MM.1S (cell line): Measurements from ENCODE around the gene DAPP1.
A peak's percentile ranks its signal among the peaks of the same experiment; 100 is the strongest.
"Not testable (repeated sequence)": the region's sequence is repeated elsewhere in the genome, so short reads cannot be mapped to it uniquely, and the experiment has no call there.

Experiments
- DNase-seq: peaks from one replicate; pipeline ENCODE4 v3.0.0-alpha.2; 2015
- H2AFZ ChIP-seq: fragments of 300-600 bp; sonication (generic); 2 replicates; pipeline ENCODE4 v1.6.0; 2016; ENCODE audit warnings: antibody characterized with exemption, low read length
- H3F3A ChIP-seq: fragments of 300-600 bp; sonication (generic); 2 replicates; pipeline ENCODE4 v1.6.1; 2016; ENCODE audit warnings: mild to moderate bottlenecking, antibody characterized with exemption, low read length, moderate library complexity, mixed read lengths; ENCODE audit not compliant: insufficient read depth
- H3K27ac ChIP-seq: fragments of 300-600 bp; sonication (generic); 2 replicates; pipeline ENCODE4 v1.5.1; 2016; ENCODE audit warnings: mild to moderate bottlenecking, low read length
- H3K27me3 ChIP-seq: fragments of 300-600 bp; sonication (generic); replicated peaks from 2 replicates; pipeline ENCODE4 v1.6.0; 2016; ENCODE audit warnings: low read length; ENCODE audit not compliant: insufficient read depth
- H3K36me3 ChIP-seq: fragments of 300-600 bp; sonication (generic); replicated peaks from 2 replicates; pipeline ENCODE4 v1.6.1; 2016; ENCODE audit warnings: mild to moderate bottlenecking, low read length, mixed read lengths; ENCODE audit not compliant: insufficient read depth
- H3K4me1 ChIP-seq: fragments of 300-600 bp; sonication (generic); 2 replicates; pipeline ENCODE4 v1.6.1; 2016; ENCODE audit warnings: low read length, mixed read lengths
- H3K4me2 ChIP-seq: fragments of 300-600 bp; sonication (generic); 2 replicates; pipeline ENCODE4 v1.6.0; 2016; ENCODE audit warnings: low read depth, low read length
- H3K4me3 ChIP-seq: fragments of 300-600 bp; sonication (generic); 2 replicates; pipeline ENCODE4 v1.5.1; 2016; ENCODE audit warnings: low read length, mixed read lengths
- H3K79me2 ChIP-seq: fragments of 300-600 bp; sonication (generic); 2 replicates; pipeline ENCODE4 v1.6.1; 2016; ENCODE audit warnings: mixed run types, low read length, mixed read lengths
- H3K9ac ChIP-seq: fragments of 300-600 bp; sonication (generic); 2 replicates; pipeline ENCODE4 v1.6.1; 2016; ENCODE audit warnings: low read length, mixed read lengths
- H3K9me2 ChIP-seq: fragments of 300-600 bp; sonication (generic); replicated peaks from 2 replicates; pipeline ENCODE4 v1.6.1; 2016; ENCODE audit warnings: mild to moderate bottlenecking, low read length, mixed read lengths; ENCODE audit not compliant: insufficient read depth
- H3K9me3 ChIP-seq: fragments of 300-600 bp; sonication (generic); replicated peaks from 2 replicates; pipeline ENCODE4 v1.6.1; 2016; ENCODE audit warnings: mild to moderate bottlenecking, low read length, mixed read lengths; ENCODE audit not compliant: insufficient read depth
- H4K20me1 ChIP-seq: fragments of 300-600 bp; sonication (generic); 2 replicates; pipeline ENCODE4 v1.6.1; 2016; ENCODE audit warnings: mild to moderate bottlenecking, low read length, moderate library complexity, mixed read lengths; ENCODE audit not compliant: insufficient read depth
- CTCF ChIP-seq: fragments of 300-600 bp; sonication (generic); IDR thresholded peaks from 2 replicates; pipeline ENCODE4 v1.5.1; 2016; ENCODE audit warnings: antibody characterized with exemption, low read length, mixed read lengths
- EZH2 ChIP-seq: fragments of 300-600 bp; sonication (generic); optimal IDR thresholded peaks from 2 replicates; pipeline ENCODE3; 2017; ENCODE audit warnings: low read depth, mild to moderate bottlenecking, antibody characterized with exemption, low read length, mixed read lengths
- EZH2phosphoT487 ChIP-seq: fragments of 300-600 bp; sonication (generic); IDR thresholded peaks from 2 replicates; pipeline ENCODE4 v1.6.1; 2018; ENCODE audit warnings: antibody characterized with exemption, low read length

Gene DAPP1, protein sequence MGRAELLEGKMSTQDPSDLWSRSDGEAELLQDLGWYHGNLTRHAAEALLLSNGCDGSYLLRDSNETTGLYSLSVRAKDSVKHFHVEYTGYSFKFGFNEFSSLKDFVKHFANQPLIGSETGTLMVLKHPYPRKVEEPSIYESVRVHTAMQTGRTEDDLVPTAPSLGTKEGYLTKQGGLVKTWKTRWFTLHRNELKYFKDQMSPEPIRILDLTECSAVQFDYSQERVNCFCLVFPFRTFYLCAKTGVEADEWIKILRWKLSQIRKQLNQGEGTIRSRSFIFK

GRCh38 chr4:99816545-99817308, at the start of gene DAPP1:
TSS of gene DAPP1 (plus strand) at chr4:99816827. CDS start at chr4:99816914, 87 bp downstream.
- peak within 1 kb of the TSS; percentile 88 for H3K4me2 ChIP-seq
- H3K27ac ChIP-seq, result peak within 1 kb of the TSS; percentile 92
- no peaks in the 10 kb centered on the region for H4K20me1 ChIP-seq
- no peak for TF ChIP-seq CTCF
- no peak for TF ChIP-seq EZH2
- TF ChIP-seq EZH2phosphoT487, result no peak
- H3F3A ChIP-seq, result peaks cover 29% of the 10 kb centered on the region
- H3K27me3 ChIP-seq, result no peaks in the 10 kb centered on the region
- peak within 1 kb of the TSS; percentile 91 for H3K9ac ChIP-seq
- no peaks in the 10 kb centered on the region for H3K36me3 ChIP-seq
- DNase-seq, result peak; percentile 98
- no peaks in the 10 kb centered on the region for H3K9me2 ChIP-seq
- no peaks in the 10 kb centered on the region for H3K9me3 ChIP-seq
- H3K4me1 ChIP-seq, result peaks cover 56% of the 10 kb centered on the region
- peak within 1 kb of the TSS; percentile 84 for H3K4me3 ChIP-seq
- H3K79me2 ChIP-seq, result peaks cover 50% of the 10 kb centered on the region
- H2AFZ ChIP-seq, result peak within 1 kb of the TSS; percentile 44

- not testable (repeated sequence) for H3K9ac ChIP-seq, H2AFZ ChIP-seq, H3K9me2 ChIP-seq, H3K27me3 ChIP-seq, H3K4me1 ChIP-seq, H3K4me2 ChIP-seq, H3K9me3 ChIP-seq, H3K36me3 ChIP-seq, H3F3A ChIP-seq, DNase-seq, H3K4me3 ChIP-seq, H4K20me1 ChIP-seq, H3K79me2 ChIP-seq, H3K27ac ChIP-seq
Observed at GRCh38 chr4:99770842-99771241, 45.8 kb upstream of the DAPP1 start.

DNA sequence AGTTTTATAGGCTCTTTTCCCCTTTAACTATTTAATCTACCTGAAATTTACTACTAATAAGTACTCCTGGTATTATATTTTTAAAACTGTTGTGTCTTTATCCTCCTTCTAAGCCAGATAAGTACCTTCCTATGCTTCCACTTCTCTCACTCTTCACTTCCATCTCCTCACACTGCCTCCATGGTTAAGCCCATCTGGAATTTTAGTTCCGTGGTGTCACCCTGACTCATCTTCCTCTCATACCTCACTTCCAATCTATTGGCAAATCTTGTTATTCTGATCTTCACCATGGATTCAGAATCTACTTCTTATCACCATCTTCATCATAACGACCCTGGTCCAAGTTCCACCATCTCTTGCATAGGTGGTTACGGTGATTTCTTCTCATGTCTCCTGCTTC, 32.7 kb upstream of the DAPP1 start:
- no peaks in the 10 kb centered on the region for H3F3A ChIP-seq
- H3K79me2 ChIP-seq, result no peaks in the 10 kb centered on the region
- no peak overlapping the region for H3K27ac ChIP-seq
- TF ChIP-seq EZH2phosphoT487, result no peak
- TF ChIP-seq EZH2, result no peak
- no peak for TF ChIP-seq CTCF
- H3K4me2 ChIP-seq, result no peak overlapping the region
- H3K9ac ChIP-seq, result no peak overlapping the region
- no peaks in the 10 kb centered on the region for H3K27me3 ChIP-seq
- H2AFZ ChIP-seq, result no peak overlapping the region
- DNase-seq, result no peak
- no peaks in the 10 kb centered on the region for H3K9me2 ChIP-seq
- H4K20me1 ChIP-seq, result no peaks in the 10 kb centered on the region
- no peaks in the 10 kb centered on the region for H3K36me3 ChIP-seq
- no peaks in the 10 kb centered on the region for H3K4me1 ChIP-seq
- H3K4me3 ChIP-seq, result no peak overlapping the region
- no peaks in the 10 kb centered on the region for H3K9me3 ChIP-seq

DNA sequence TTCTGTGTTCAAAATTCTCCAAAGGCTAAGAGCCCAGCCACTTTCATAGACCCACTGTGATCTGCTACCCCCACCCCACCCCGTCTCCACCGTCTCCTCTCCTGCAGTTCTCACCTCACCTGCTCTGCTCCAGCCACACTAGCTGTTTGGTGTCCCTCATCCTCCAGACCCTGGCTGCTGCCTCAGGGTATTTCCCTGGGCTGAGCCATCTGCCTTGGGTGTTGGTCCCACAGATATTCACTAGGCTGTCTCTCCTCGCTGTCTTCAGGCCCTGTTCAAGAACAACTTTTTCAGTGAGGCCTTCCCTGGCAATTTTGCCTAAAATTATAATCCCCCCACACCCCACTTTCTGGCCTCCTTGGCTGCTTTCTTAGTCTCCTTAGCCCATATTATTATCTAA, 31.8 kb upstream of the DAPP1 start:
- TF ChIP-seq EZH2, result no peak
- TF ChIP-seq EZH2phosphoT487, result no peak
- TF ChIP-seq CTCF, result no peak
- Histone ChIP-seq H3K9me3 (no peaks in the 10 kb centered on the region), H3K4me1 (no peaks in the 10 kb centered on the region)

More for the DNA sequence above, 31.8 kb upstream of the DAPP1 start:
- no peaks in the 10 kb centered on the region for H4K20me1 ChIP-seq
- H3K27ac ChIP-seq, result no peak overlapping the region
- no peak overlapping the region for H3K4me3 ChIP-seq
- no peak overlapping the region for H2AFZ ChIP-seq
- no peak for DNase-seq
- no peaks in the 10 kb centered on the region for H3K9me2 ChIP-seq
- no peaks in the 10 kb centered on the region for H3K27me3 ChIP-seq
- no peak overlapping the region for H3K9ac ChIP-seq
- H3K79me2 ChIP-seq, result no peaks in the 10 kb centered on the region
- H3K4me2 ChIP-seq, result no peak overlapping the region
- no peaks in the 10 kb centered on the region for H3F3A ChIP-seq
- H3K36me3 ChIP-seq, result no peaks in the 10 kb centered on the region
